ENCODE results near the gene ASTN2. TPM values are rescaled to one million over a fixed set of nuclear protein-coding genes. Genes with fewer than 3 reads are reported as not detected.

Gene ASTN2
- total and polyA plus RNA-seq, 2 experiments from 2014 or later, result 7.0 to 24.6 TPM

DNA sequence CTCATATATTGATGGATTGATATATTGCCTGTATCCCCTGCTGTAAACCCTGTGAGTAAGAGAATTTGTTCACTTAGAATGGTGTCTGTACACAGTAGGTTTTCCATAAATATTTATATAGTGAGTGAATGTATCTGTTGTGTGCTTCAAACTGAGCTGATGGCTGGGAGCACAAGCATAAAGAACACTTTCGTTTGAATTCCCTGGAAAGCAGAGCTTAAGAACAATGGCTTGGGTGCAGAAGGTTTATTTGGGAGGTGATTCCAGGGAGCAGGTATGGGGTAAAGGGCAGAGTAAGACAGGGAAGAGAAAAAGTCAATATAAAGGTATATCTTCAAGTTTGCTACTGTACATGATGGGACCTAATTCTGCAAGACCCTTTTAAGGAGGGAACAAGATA is 918.7 kb downstream of the ASTN2 start (continued):
- TF ChIP-seq, protein P1, sequence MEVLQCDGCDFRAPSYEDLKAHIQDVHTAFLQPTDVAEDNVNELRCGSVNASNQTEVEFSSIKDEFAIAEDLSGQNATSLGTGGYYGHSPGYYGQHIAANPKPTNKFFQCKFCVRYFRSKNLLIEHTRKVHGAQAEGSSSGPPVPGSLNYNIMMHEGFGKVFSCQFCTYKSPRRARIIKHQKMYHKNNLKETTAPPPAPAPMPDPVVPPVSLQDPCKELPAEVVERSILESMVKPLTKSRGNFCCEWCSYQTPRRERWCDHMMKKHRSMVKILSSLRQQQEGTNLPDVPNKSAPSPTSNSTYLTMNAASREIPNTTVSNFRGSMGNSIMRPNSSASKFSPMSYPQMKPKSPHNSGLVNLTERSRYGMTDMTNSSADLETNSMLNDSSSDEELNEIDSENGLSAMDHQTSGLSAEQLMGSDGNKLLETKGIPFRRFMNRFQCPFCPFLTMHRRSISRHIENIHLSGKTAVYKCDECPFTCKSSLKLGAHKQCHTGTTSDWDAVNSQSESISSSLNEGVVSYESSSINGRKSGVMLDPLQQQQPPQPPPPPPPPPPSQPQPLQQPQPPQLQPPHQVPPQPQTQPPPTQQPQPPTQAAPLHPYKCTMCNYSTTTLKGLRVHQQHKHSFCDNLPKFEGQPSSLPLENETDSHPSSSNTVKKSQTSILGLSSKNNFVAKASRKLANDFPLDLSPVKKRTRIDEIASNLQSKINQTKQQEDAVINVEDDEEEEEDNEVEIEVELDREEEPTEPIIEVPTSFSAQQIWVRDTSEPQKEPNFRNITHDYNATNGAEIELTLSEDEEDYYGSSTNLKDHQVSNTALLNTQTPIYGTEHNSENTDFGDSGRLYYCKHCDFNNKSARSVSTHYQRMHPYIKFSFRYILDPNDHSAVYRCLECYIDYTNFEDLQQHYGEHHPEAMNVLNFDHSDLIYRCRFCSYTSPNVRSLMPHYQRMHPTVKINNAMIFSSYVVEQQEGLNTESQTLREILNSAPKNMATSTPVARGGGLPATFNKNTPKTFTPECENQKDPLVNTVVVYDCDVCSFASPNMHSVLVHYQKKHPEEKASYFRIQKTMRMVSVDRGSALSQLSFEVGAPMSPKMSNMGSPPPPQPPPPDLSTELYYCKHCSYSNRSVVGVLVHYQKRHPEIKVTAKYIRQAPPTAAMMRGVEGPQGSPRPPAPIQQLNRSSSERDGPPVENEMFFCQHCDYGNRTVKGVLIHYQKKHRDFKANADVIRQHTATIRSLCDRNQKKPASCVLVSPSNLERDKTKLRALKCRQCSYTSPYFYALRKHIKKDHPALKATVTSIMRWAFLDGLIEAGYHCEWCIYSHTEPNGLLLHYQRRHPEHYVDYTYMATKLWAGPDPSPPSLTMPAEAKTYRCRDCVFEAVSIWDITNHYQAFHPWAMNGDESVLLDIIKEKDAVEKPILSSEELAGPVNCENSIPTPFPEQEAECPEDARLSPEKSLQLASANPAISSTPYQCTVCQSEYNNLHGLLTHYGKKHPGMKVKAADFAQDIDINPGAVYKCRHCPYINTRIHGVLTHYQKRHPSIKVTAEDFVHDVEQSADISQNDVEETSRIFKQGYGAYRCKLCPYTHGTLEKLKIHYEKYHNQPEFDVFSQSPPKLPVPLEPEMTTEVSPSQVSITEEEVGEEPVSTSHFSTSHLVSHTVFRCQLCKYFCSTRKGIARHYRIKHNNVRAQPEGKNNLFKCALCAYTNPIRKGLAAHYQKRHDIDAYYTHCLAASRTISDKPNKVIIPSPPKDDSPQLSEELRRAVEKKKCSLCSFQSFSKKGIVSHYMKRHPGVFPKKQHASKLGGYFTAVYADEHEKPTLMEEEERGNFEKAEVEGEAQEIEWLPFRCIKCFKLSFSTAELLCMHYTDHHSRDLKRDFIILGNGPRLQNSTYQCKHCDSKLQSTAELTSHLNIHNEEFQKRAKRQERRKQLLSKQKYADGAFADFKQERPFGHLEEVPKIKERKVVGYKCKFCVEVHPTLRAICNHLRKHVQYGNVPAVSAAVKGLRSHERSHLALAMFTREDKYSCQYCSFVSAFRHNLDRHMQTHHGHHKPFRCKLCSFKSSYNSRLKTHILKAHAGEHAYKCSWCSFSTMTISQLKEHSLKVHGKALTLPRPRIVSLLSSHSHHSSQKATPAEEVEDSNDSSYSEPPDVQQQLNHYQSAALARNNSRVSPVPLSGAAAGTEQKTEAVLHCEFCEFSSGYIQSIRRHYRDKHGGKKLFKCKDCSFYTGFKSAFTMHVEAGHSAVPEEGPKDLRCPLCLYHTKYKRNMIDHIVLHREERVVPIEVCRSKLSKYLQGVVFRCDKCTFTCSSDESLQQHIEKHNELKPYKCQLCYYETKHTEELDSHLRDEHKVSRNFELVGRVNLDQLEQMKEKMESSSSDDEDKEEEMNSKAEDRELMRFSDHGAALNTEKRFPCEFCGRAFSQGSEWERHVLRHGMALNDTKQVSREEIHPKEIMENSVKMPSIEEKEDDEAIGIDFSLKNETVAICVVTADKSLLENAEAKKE (CRISPR knock-in tag; IDR thresholded peaks at IDR 0.05), result no peak
- TF ChIP-seq, protein P2, sequence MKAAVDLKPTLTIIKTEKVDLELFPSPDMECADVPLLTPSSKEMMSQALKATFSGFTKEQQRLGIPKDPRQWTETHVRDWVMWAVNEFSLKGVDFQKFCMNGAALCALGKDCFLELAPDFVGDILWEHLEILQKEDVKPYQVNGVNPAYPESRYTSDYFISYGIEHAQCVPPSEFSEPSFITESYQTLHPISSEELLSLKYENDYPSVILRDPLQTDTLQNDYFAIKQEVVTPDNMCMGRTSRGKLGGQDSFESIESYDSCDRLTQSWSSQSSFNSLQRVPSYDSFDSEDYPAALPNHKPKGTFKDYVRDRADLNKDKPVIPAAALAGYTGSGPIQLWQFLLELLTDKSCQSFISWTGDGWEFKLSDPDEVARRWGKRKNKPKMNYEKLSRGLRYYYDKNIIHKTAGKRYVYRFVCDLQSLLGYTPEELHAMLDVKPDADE (IDR thresholded peaks at IDR 0.05), result no peak
- TF ChIP-seq POLR2AphosphoS5 (IDR thresholded peaks at IDR 0.05; ENCODE audit: low read depth), result no peak
- TF ChIP-seq JUNB (IDR thresholded peaks at IDR 0.05; ENCODE audit: unreplicated experiment), result no peak
- TF ChIP-seq EZH2 (IDR thresholded peaks at IDR 0.05; ENCODE audit: low read depth, unreplicated experiment), result no peak

DNA sequence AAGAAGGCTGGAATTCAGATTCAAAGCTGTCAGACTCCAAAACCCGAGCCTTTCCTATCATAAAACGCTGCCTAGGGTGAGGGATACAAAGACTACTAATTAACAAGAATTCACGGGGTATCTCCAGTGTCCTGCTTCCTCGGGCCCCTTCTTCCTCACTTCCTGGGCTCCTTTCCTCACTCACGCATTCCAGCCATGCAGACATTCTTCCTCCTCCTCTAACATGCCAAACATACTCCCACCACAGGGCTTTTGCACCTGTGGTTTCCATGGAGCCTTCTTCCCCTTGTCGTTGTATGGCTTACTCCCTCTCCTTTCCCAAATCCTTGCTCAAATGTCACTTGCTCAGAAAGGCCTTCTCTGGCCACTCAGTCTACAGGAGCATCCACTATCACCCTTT is 919.1 kb downstream of the ASTN2 start:
- no peaks in the 10 kb centered on the region for H4K20me1 ChIP-seq (replicated peaks; ENCODE audit: insufficient read depth)
- H3K27ac ChIP-seq (ENCODE audit: low read depth), result no peak overlapping the region
- no peak overlapping the region for H3K4me3 ChIP-seq
- Mint-ChIP-seq H3K27me3 (ENCODE audit: insufficient read depth, low read depth, poor library complexity) (peaks cover 9% of the 10 kb centered on the region), H3K27ac (no peak overlapping the region), H3K4me1 (peaks cover 31% of the 10 kb centered on the region), H3K9me3 (no peaks in the 10 kb centered on the region), H3K36me3 (ENCODE audit: low read depth) (no peaks in the 10 kb centered on the region), H3K4me3 (no peak overlapping the region)
- H3K4me1 ChIP-seq (ENCODE audit: insufficient read depth), result peaks cover 28% of the 10 kb centered on the region
- DNase-seq (ENCODE audit: low spot score) (peak; percentile 38), ATAC-seq (no peak; the same call in 2 of the 3 replicates)
- H3F3A ChIP-seq (replicated peaks; ENCODE audit: low read depth), result no peaks in the 10 kb centered on the region
- H3K4me2 ChIP-seq, result no peak overlapping the region
- H2AFZ ChIP-seq, result no peak overlapping the region
- no peaks in the 10 kb centered on the region for H3K27me3 ChIP-seq (ENCODE audit: insufficient read depth)
- H3K36me3 ChIP-seq (ENCODE audit: insufficient read depth), result no peaks in the 10 kb centered on the region
- no peaks in the 10 kb centered on the region for H3K9me2 ChIP-seq (ENCODE audit: insufficient read depth)
- H3K79me2 ChIP-seq (replicated peaks; ENCODE audit: insufficient read depth), result no peaks in the 10 kb centered on the region
- TF ChIP-seq POLR2AphosphoS5 (IDR thresholded peaks at IDR 0.05; ENCODE audit: low read depth) (no peak), CREB1 (CRISPR knock-in tag; IDR thresholded peaks at IDR 0.05; ENCODE audit: low read depth) (no peak), EZH2 (IDR thresholded peaks at IDR 0.05; ENCODE audit: low read depth, unreplicated experiment) (no peak), STAT1 (IDR thresholded peaks at IDR 0.05; ENCODE audit: unreplicated experiment) (no peak)
- TF ChIP-seq, protein P2 (IDR thresholded peaks at IDR 0.05), result no peak
- TF ChIP-seq, protein P1 (CRISPR knock-in tag; IDR thresholded peaks at IDR 0.05), result no peak

Measured in GM23338 (cell line).